ENCODE data around the gene EXD1.

- TF ChIP-seq, protein P1, sequence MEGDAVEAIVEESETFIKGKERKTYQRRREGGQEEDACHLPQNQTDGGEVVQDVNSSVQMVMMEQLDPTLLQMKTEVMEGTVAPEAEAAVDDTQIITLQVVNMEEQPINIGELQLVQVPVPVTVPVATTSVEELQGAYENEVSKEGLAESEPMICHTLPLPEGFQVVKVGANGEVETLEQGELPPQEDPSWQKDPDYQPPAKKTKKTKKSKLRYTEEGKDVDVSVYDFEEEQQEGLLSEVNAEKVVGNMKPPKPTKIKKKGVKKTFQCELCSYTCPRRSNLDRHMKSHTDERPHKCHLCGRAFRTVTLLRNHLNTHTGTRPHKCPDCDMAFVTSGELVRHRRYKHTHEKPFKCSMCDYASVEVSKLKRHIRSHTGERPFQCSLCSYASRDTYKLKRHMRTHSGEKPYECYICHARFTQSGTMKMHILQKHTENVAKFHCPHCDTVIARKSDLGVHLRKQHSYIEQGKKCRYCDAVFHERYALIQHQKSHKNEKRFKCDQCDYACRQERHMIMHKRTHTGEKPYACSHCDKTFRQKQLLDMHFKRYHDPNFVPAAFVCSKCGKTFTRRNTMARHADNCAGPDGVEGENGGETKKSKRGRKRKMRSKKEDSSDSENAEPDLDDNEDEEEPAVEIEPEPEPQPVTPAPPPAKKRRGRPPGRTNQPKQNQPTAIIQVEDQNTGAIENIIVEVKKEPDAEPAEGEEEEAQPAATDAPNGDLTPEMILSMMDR (IDR thresholded peaks at IDR 0.05): no peak
- no peak for TF ChIP-seq POLR2A (IDR thresholded peaks at IDR 0.05)
Observed at GRCh38 chr15:41139619-41140018, 90.9 kb downstream of the EXD1 start.

All from breast epithelium (tissue), 3 donors.